ENCODE data around the gene FGF3. TPM values are rescaled to one million over a fixed set of nuclear protein-coding genes. Genes with fewer than 3 reads are reported as not detected.
"Not testable (repeated sequence)": the region's sequence is repeated elsewhere in the genome, so short reads cannot be mapped to it uniquely, and the experiment has no call there.

Gene FGF3
- total RNA-seq, 3 donors from 2014 or later, result not detected

- peaks cover 5 to 72% of the 10 kb centered on the region in 2 donors for H3K27me3 ChIP-seq
- no peak overlapping the region for H3K27ac ChIP-seq
- intact Hi-C loops (cut with DNase I; ENCODE audit: low total_unique reads), result no loop called here
- H3K4me1 ChIP-seq, result no peaks in the 10 kb centered on the region
- TF ChIP-seq POLR2A (IDR thresholded peaks at IDR 0.05) (no peak), POLR2AphosphoS5 (IDR thresholded peaks at IDR 0.05) (no peak), CTCF (IDR thresholded peaks at IDR 0.05) (no peak)
- H3K36me3 ChIP-seq, result no peaks in the 10 kb centered on the region
- no peak for DNase-seq (ENCODE audit: low spot score in 2 of 2)
- no peak overlapping the region for H3K4me3 ChIP-seq
- peaks cover 0 to 9% of the 10 kb centered on the region in 2 donors for H3K9me3 ChIP-seq
These were observed 45.4 kb downstream of the FGF3 start for GRCh38 chr11:69773626-69774353.

- intact Hi-C loops (cut with DNase I; ENCODE audit: low total_unique reads), result no loop called here
These were observed 47.8 kb downstream of the FGF3 start for GRCh38 chr11:69771466-69771865.

GRCh38 chr11:69770540-69770939 lies 48.7 kb downstream of the FGF3 start:
- no peak for DNase-seq (ENCODE audit: low spot score in 2 of 2)
- no peaks in the 10 kb centered on the region for H3K4me1 ChIP-seq
- no peak overlapping the region for H3K27ac ChIP-seq
- intact Hi-C loops (cut with DNase I; ENCODE audit: low total_unique reads), result no loop called here
- TF ChIP-seq POLR2A (IDR thresholded peaks at IDR 0.05) (no peak), CTCF (IDR thresholded peaks at IDR 0.05) (no peak), POLR2AphosphoS5 (IDR thresholded peaks at IDR 0.05) (no peak)
- H3K27me3 ChIP-seq, result peaks cover 5 to 50% of the 10 kb centered on the region in 2 donors
- no peak overlapping the region for H3K4me3 ChIP-seq
- peaks cover 0 to 9% of the 10 kb centered on the region in 2 donors for H3K9me3 ChIP-seq
- no peaks in the 10 kb centered on the region for H3K36me3 ChIP-seq

More at GRCh38 chr11:69771466-69771865, 47.8 kb downstream of the FGF3 start:
- H3K4me3 ChIP-seq, result no peak overlapping the region
- no peaks in the 10 kb centered on the region for H3K4me1 ChIP-seq
- H3K36me3 ChIP-seq, result no peaks in the 10 kb centered on the region
- H3K9me3 ChIP-seq, result peaks cover 0 to 9% of the 10 kb centered on the region in 2 donors
- no peak overlapping the region for H3K27ac ChIP-seq
- peaks cover 5 to 59% of the 10 kb centered on the region in 2 donors for H3K27me3 ChIP-seq
- TF ChIP-seq CTCF (IDR thresholded peaks at IDR 0.05), result no peak
- no peak for TF ChIP-seq POLR2A (IDR thresholded peaks at IDR 0.05)
- TF ChIP-seq POLR2AphosphoS5 (IDR thresholded peaks at IDR 0.05), result no peak
- DNase-seq (ENCODE audit: low spot score in 2 of 2), result no peak

- DNase-seq (ENCODE audit: low spot score in 2 of 2), result no peak
- intact Hi-C loops (cut with DNase I; ENCODE audit: low total_unique reads), result no loop called here
- no peaks in the 10 kb centered on the region for H3K4me1 ChIP-seq
- H3K27me3 ChIP-seq, result peaks cover 0 to 20% of the 10 kb centered on the region in 2 donors
- peaks cover 0 to 9% of the 10 kb centered on the region in 2 donors for H3K9me3 ChIP-seq
- H3K27ac ChIP-seq, result no peak overlapping the region
- TF ChIP-seq POLR2A (IDR thresholded peaks at IDR 0.05), result no peak
- no peak for TF ChIP-seq CTCF (IDR thresholded peaks at IDR 0.05)
- TF ChIP-seq POLR2AphosphoS5 (IDR thresholded peaks at IDR 0.05), result no peak
- H3K36me3 ChIP-seq, result no peaks in the 10 kb centered on the region
- no peak overlapping the region for H3K4me3 ChIP-seq
These were observed 53.7 kb downstream of the FGF3 start for GRCh38 chr11:69765498-69765995.

GRCh38 chr11:69764918-69765317 lies 54.3 kb downstream of the FGF3 start:
- H3K4me1 ChIP-seq; intact Hi-C loops (cut with DNase I; ENCODE audit: low total_unique reads); DNase-seq (ENCODE audit: low spot score in 2 of 2); H3K4me3 ChIP-seq; H3K36me3 ChIP-seq; H3K27ac ChIP-seq; H3K9me3 ChIP-seq: not testable (repeated sequence)
- H3K27me3 ChIP-seq, result peaks cover 0 to 17% of the 10 kb centered on the region in 2 donors
